Hematopoietic multipotent progenitor cell treated with erythropoietin and hydrocortisone succinate and interleukin-3 and kit ligand, for 6 days (in vitro differentiated cells): ENCODE results near the gene PPP2R5C.

Experiments used
- DNase-seq: peaks from one replicate; pipeline ENCODE4 v3.0.0-alpha.2; 2015

PPP2R5C gene

DNA sequence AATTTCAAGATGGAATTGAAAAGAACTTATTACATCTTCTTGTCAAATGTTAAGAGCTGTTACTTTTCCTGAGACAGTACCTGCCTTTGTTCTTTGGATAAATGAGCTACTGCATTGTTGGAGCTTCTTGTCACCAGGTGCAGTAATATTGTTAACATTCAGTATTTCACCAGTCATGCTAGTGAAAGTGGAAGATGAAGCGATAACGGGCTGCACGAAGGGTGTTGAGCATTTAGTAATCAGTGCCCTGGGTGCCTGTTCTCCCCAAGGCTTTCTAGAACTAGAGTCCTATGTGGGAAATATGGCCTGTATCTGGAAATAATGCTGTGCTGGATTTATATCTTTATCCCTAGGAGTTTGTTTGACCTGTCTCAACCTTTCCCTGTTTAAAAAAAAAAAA, 83.2 kb downstream of the PPP2R5C start:
- no peak for DNase-seq

GRCh38 chr14:101845496-101845895, 84.0 kb downstream of the PPP2R5C start:
- DNase-seq, result no peak

DNA sequence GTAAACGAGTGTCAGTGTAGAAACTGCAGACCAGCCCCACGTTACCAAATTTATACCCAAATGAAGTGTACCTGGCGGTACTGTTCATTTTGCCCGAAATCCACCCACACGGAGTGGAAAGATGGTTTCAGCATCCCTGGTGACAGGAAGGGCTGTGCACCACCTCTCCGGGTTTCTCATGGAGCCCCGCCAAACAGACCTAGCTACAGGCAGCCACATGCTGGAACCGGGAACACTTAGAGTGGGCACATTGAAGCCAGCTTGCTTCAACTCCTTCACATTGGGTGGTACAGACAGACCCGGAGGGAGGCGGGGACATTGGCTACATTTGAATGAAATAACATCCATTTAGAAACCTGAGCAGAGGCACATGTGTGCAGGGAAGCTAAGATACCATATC, 84.4 kb downstream of the PPP2R5C start:
- no peak for DNase-seq

GRCh38 chr14:101849125-101849524, 87.6 kb downstream of the PPP2R5C start:
- DNase-seq, result peak; percentile 84

DNA sequence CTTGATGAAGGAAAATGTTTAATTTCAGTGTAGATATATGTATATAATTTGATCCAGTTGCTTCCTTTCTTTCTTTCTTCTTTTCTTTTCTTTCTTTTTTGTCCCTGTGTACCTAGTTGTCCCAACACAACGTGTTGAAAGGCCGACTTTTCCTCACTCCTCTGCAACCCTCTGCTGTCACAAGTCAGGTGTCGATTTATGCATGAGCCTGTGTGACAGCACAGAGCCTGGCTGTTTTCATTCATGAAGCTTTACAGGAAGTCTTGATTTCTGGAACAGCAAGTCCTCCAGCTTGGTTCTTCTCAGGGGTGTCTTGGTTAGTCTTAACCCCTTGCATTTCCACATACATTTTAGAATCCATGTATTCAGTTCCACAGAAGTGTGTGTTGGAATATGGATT, 88.1 kb downstream of the PPP2R5C start:
- peak; percentile 14 for DNase-seq

DNA sequence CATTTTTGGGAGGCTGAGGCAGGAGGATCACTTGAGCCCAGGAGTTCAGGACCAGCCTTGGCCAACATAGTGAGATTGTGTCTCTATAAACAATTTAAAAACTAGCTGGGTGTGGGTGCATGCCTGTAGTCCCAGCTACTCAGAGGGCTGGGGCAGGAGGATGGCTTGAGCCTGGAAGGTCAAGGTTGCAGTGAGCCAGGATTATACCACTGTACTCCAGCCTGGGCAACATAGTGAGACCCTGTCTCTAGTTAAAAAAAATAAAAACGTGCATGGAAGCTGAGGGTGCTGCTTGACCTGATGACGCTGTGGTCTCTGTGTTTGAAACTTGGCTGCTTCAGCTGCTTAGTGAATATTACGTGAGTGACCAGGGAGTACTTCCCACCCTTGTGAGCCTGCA, 89.7 kb downstream of the PPP2R5C start:
- DNase-seq, result no peak

- DNase-seq, result peak; percentile 49
These were observed 90.4 kb downstream of the PPP2R5C start for GRCh38 chr14:101851736-101852405.

- DNase-seq, result no peak
These were observed 91.3 kb downstream of the PPP2R5C start for GRCh38 chr14:101852785-101853184.

- DNase-seq, result no peak
These were observed 92.0 kb downstream of the PPP2R5C start for GRCh38 chr14:101853455-101854018.

GRCh38 chr14:101854366-101854765, 92.9 kb downstream of the PPP2R5C start:
- DNase-seq, result peak; percentile 24

DNA sequence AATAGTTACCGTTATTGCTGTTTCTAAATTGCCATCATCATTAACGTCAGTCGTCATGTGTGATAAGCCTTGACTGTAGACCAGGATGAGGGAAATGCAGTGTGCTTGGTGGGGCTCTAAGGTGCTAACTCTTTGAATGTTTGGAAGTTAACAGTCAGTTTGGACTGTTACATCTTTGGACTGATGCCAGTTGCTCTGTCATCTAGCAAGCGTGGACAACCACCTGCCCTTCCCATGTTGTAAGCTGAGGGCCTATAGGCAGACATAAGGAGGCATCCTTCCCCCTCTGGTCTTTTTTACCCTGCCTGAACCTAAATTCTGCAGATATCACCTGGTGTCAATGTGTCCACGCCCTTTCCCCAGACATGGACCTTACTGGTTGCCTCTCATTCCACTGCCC, 94.4 kb downstream of the PPP2R5C start:
- peak; percentile 61 for DNase-seq

- DNase-seq, result no peak
These were observed 95.0 kb downstream of the PPP2R5C start for GRCh38 chr14:101856536-101856935.

- DNase-seq, result peak; percentile 20
These were observed 95.7 kb downstream of the PPP2R5C start for GRCh38 chr14:101857226-101857625.

DNA sequence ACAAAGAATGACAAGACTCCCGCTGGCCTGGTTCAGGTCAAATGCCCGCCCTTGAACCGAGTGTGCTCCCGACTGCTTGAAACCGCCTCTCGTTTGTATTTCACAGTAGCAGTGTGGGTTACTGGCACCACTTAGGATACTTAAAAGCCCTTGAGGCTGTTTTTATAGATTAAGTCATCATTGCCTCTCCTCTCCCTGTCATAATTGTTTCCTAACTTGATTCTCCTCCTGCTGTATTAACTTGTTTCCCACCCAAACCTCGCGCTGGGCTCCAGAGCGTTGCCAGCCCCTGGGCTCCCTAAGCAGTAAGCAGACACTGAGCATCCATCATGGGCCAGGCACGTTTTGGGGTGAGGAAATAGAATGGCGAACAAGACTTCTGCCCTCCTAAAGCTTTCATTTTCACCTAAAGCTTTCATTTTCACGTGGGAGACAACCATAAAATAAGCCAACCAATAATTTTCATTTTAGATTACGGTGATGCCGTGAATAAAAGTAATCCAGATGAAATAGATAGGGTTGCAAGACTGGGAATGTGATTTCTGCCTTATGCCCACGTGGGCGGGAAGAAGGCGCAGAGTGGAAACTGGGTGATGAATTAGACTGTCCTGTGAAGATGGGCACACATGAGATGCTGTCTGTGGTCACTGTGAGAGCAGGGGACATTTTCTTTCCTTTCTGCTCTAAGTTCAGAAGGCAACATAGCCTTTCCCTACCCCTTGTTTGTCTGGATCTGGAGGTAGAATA, 97.5 kb downstream of the PPP2R5C start:
- DNase-seq, result no peak

DNA sequence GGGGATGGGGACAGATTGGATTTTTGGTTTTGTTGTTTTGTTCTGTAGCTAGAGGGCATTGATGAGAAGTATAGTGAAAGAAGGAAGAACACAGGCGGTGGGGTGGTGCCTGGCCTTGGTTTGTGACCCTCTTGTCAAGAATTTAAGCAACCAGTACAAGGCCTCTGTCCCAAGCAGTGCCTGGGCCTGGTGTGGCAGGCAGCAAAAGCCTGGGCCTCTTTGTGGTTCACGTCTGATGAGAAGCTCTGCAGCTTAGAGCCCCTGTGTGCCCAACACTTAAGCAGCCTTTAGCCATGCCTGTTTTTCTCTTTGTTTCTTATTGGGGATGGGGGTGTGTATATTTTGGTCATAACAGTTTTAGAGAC, 98.0 kb downstream of the PPP2R5C start:
- DNase-seq, result no peak

DNA sequence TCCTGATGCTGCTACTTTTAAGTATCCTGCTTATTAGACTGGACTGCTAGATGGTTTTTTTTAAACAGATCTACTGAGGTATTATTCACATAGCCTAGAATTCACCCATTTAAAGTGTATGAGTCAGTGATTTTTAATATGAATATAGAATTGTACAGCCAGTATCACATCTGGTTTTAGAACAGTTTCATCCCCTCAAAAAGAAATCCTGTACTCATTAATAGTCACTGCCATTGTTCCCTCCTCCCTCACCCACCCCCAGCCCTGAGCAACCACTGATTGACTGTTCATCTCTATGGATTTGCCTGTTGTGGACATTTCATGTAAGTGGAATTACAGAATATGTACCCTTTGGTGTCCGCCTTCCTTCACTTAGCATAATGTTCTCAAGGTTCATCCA, 98.4 kb downstream of the PPP2R5C start:
- no peak for DNase-seq

DNA sequence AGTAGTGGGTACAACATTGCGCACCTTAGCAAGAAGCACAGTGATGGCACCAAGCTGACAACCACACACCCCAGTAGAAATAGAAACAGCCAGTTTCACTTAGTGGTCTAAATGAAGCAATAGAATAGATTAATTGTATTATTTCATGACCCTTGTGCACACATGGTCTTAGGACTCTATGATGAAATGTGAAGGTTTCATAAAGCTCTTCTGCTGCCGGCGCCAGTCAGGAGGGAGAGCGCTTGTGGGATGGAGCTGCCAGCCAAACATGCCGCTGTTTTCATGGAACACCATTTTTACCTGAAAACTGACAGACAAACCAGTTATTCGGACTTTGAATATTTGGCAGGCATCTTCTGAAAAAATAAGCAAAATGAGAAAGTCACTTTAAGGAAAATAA, 100.0 kb downstream of the PPP2R5C start:
- DNase-seq, result no peak

DNA sequence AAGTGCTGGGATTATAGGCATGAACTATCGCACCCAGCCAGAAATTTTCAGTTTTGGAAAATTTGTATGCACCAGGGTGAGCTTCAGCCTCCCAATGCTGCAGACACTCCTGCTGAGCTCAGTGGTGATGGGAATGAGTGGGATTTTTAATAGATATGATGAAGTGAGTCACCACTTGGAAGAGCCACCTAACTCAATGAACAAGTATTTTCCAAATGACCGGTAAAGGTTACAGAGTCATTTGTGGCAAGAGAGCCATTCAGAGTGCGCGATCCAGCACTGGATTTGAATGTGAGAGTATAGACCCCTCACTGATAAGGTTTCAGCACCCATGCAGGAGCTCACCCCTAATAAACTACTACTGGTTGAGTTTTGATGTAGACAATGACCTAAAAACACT, 100.7 kb downstream of the PPP2R5C start:
- no peak for DNase-seq

DNA sequence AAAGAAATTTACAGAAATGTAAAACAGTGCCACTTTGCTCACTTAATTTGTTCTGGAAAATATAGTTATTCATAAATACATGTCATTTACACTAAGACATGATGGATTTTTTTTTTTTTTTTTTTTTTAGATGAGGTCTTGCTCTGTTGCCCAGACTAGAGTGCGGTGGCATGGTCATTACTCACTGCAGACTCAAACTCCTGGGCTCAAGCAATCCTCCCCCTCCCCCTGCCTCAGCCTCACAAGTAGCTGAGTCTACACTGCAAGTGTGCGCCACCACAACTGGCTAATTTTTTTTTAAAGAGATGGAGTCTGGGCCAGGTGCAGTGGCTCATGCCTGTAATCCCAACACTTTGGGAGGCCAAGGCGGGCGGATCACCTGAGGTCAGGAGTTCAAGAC, 101.2 kb downstream of the PPP2R5C start:
- DNase-seq, result no peak

DNA sequence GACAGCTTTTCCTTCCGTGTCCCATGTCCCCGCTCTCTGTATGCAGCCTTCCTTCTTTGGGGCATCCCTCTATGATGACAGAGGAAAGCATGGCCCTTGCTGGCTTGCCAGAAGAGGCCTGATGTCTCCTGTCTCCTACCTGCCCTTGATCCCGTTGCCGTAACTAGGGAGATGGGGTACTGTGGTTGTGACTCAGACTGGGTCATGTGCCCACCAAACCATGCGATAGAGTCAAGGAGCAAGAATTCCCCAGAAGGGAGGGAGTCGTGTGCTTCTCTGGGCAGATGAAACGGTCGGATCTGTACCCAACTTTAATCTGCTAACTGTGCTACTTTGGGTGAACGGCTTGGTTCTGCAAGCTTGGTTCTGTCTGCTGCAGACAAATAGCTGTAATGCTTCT, 103.8 kb downstream of the PPP2R5C start:
- DNase-seq, result no peak

GRCh38 chr14:101867854-101868253, 106.3 kb downstream of the PPP2R5C start:
- DNase-seq, result no peak

DNA sequence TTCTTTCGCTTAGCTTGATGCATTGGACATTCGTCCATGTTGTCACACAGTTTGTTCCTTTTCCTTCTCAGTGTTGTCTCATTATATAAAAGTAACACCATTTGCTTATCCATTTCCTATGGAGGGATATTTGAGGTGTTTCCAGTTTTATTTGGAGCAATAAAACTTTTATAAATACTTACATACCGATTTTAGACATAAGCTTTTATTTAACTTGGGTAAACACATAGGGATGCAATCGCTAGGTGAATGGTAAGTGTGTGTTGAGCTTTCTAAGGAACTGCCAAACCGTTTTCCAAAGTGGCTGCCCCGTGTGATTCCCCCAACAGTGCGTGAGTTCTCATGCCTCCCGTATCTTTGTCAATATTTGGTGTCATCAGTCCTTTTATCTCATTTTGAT, 107.7 kb downstream of the PPP2R5C start:
- DNase-seq, result no peak

GRCh38 chr14:101870273-101870939, 108.9 kb downstream of the PPP2R5C start:
- no peak for DNase-seq

DNA sequence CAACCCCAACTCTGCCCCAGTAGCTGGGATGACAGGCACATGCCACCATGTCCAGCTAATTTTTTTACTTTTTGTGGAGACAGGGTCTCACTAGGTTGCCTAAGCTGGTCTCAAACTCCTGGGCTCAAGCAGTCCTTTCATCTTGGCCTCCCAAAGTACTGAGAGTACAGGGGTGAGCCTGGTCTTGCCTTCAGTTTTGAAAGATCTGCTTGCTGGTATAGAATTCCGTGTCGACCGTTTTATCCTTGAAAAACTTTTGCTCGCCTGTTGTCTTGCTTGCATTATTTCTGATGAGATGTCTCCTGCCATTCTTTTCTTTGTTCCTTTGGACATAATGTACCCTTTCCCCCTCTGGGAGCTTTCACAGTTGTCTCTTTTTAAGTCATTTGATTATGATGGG, 110.8 kb downstream of the PPP2R5C start:
- DNase-seq, result no peak
